KOPT-K1 (cell line): ENCODE results near the gene MDH2.
"Not testable (repeated sequence)": the region's sequence is repeated elsewhere in the genome, so short reads cannot be mapped to it uniquely, and the experiment has no call there.

Source experiments
- H3K27ac ChIP-seq: fragments of 200-600 bp; sonication (generic); 2 replicates; pipeline ENCODE4 v1.5.1; 2016; ENCODE audit warnings: antibody characterized with exemption, mild to moderate bottlenecking, low read depth, low read length; ENCODE audit not compliant: poor library complexity, severe bottlenecking
- H3K36me3 ChIP-seq: fragments of 200-600 bp; sonication (generic); 2 replicates; pipeline ENCODE4 v1.5.1; 2017; ENCODE audit warnings: antibody characterized with exemption, mild to moderate bottlenecking, low read length, moderate library complexity; ENCODE audit not compliant: insufficient read depth
- H3K9me3 ChIP-seq: fragments of 200-600 bp; sonication (generic); 2 replicates; pipeline ENCODE4 v1.5.1; 2017; ENCODE audit warnings: antibody characterized with exemption, low read length, mild to moderate bottlenecking; ENCODE audit not compliant: insufficient read depth, poor library complexity, severe bottlenecking

The MDH2 gene

GRCh38 chr7:76103788-76104187, 55.9 kb downstream of the MDH2 start:
- not testable (repeated sequence) for H3K27ac ChIP-seq, H3K9me3 ChIP-seq, H3K36me3 ChIP-seq

GRCh38 chr7:76106130-76106529, 58.2 kb downstream of the MDH2 start:
- not testable (repeated sequence) for H3K27ac ChIP-seq, H3K36me3 ChIP-seq, H3K9me3 ChIP-seq

- Histone ChIP-seq H3K27ac (no peak overlapping the region), H3K9me3 (no peaks in the 10 kb centered on the region), H3K36me3 (no peaks in the 10 kb centered on the region)
These were observed 59.0 kb downstream of the MDH2 start for GRCh38 chr7:76106893-76107292.

- H3K27ac ChIP-seq = no peak overlapping the region
- no peaks in the 10 kb centered on the region for H3K9me3 ChIP-seq
- no peaks in the 10 kb centered on the region for H3K36me3 ChIP-seq
These were observed 60.8 kb downstream of the MDH2 start for GRCh38 chr7:76108540-76109233.

GRCh38 chr7:76113042-76113630, 65.2 kb downstream of the MDH2 start:
- H3K9me3 ChIP-seq, H3K27ac ChIP-seq, H3K36me3 ChIP-seq: not testable (repeated sequence)

- H3K9me3 ChIP-seq, H3K27ac ChIP-seq, H3K36me3 ChIP-seq: not testable (repeated sequence)
These were observed 66.8 kb downstream of the MDH2 start for GRCh38 chr7:76114742-76115141.
